ENCODE measurements around the gene HTRA3.
A peak's percentile ranks its signal among the peaks of the same experiment; 100 is the strongest.

DNA sequence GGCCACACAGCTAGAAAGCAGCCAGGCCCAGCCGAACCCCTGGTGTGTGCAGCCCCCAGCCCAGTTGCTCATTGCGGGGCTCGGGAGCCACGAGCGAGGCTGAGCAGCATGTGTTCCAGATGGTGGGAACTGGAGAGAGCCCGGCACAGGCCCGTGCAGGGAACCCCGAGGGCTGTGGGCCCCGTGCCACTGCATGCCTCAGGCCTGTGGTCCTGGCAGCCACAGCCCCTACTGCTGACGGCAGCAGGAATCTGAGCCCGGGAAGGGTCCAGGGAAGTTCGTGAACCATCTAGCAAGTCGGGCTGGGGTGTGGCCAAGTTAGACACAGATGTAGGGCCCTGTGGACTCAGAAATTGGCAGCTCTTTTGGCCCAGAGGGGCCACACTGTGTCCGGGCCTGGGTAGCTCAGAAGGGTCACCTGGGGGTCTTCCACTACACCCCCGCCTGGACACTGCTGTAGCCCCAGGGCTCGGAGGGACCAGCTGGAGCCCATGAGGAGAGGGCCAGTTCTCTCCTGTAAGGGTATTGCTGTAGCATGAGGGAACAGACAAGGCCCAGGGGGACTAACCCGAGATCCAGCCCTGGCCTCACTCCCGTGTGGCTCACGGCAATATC lies 12.1 kb downstream of the HTRA3 start:
- TF ChIP-seq, protein P1, sequence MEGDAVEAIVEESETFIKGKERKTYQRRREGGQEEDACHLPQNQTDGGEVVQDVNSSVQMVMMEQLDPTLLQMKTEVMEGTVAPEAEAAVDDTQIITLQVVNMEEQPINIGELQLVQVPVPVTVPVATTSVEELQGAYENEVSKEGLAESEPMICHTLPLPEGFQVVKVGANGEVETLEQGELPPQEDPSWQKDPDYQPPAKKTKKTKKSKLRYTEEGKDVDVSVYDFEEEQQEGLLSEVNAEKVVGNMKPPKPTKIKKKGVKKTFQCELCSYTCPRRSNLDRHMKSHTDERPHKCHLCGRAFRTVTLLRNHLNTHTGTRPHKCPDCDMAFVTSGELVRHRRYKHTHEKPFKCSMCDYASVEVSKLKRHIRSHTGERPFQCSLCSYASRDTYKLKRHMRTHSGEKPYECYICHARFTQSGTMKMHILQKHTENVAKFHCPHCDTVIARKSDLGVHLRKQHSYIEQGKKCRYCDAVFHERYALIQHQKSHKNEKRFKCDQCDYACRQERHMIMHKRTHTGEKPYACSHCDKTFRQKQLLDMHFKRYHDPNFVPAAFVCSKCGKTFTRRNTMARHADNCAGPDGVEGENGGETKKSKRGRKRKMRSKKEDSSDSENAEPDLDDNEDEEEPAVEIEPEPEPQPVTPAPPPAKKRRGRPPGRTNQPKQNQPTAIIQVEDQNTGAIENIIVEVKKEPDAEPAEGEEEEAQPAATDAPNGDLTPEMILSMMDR (IDR thresholded peaks at IDR 0.05): no peak
- TF ChIP-seq EP300 (IDR thresholded peaks at IDR 0.05): no peak
- TF ChIP-seq POLR2AphosphoS5 (IDR thresholded peaks at IDR 0.05): peak in 1 of 3 donors; percentile 42

Data from suprapubic skin (tissue), 4 donors.